Dendritic cell treated with granulocyte-macrophage colony-stimulating factor and Interleukin-4, amounts not matched to agents 40 ng/mL and 50 ng/mL, for 4 days (primary cell): ENCODE results near the gene FAM162A.

Experiments used
- H3K27ac Mint-ChIP-seq: one replicate; pipeline ENCODE4 v1.8.0; 2022; ENCODE audit warnings: mild to moderate bottlenecking, mixed read lengths
- H3K27me3 Mint-ChIP-seq: one replicate; pipeline ENCODE4 v1.8.0; 2022; ENCODE audit warnings: mild to moderate bottlenecking, mixed read lengths
- H3K36me3 Mint-ChIP-seq: one replicate; pipeline ENCODE4 v1.8.0; 2022; ENCODE audit warnings: low read depth, mixed read lengths
- H3K4me1 Mint-ChIP-seq: one replicate; pipeline ENCODE4 v1.8.0; 2022; ENCODE audit warnings: low read depth, mixed read lengths
- H3K4me3 Mint-ChIP-seq: one replicate; pipeline ENCODE4 v1.8.0; 2022; ENCODE audit warnings: mild to moderate bottlenecking, moderate library complexity, mixed read lengths
- H3K9me3 Mint-ChIP-seq: one replicate; pipeline ENCODE4 v1.8.0; 2022; ENCODE audit warnings: mixed read lengths
- intact Hi-C: fragments of 100-400 bp; cut with micrococcal nuclease; formaldehyde crosslinking; loops from one replicate; pipeline ENCODE4 v1.15.0; 2022

The FAM162A gene

DNA sequence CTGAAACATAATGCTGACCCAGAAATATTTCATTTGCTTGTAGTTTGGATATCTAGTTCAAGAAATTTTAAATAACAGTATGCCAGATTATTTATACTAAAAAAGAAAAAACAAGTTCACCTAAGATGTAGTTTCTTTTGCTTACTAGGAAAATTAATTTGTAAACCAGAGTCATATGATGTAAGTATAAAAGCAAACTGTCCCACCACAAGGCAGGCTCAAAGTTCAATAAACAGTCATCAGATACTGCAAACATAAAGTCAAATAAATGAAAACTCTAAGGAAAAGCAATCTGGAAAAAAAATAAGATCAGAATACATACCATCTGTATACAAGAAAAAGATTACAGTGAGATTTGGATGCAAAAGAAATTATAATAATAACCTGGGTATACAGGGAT lies 72.1 kb downstream of the FAM162A start:
- Mint-ChIP-seq H3K9me3 (no peaks in the 10 kb centered on the region), H3K36me3 (peaks cover 90% of the 10 kb centered on the region), H3K4me3 (no peak overlapping the region), H3K27ac (no peak overlapping the region), H3K4me1 (no peaks in the 10 kb centered on the region), H3K27me3 (no peaks in the 10 kb centered on the region)
- intact Hi-C loops = loop anchor here (5.0 to 10.0 kb wide), 3 partner anchors 64 to 246 kb away; no protein-coding TSS in a partner anchor

DNA sequence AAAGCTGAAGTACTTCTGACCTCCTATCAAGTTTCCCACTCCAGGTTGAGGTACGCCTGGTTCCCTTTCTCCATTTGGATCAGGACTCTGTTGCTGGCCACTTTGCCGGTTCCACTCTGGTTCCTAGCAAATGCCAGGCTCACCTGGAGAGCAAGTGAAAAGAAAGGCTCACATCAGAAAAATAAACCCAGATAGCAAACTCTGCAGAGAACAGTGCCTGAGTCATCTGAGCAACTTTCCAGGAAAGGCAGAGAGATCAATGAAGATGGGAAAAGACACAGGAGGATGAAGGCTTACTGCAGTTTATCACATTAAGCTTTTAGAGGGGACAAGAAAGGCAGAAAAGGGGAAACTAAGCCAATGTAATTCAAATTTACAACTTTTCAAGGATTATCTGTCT lies 73.7 kb downstream of the FAM162A start:
- no peak overlapping the region for H3K27ac Mint-ChIP-seq
- no peaks in the 10 kb centered on the region for H3K27me3 Mint-ChIP-seq
- H3K4me3 Mint-ChIP-seq = no peak overlapping the region
- H3K4me1 Mint-ChIP-seq = no peaks in the 10 kb centered on the region
- H3K9me3 Mint-ChIP-seq = no peaks in the 10 kb centered on the region
- intact Hi-C loops = loop anchor here (5.0 to 10.0 kb wide), 3 partner anchors 65 to 245 kb away; no protein-coding TSS in a partner anchor
- peaks cover 87% of the 10 kb centered on the region for H3K36me3 Mint-ChIP-seq

DNA sequence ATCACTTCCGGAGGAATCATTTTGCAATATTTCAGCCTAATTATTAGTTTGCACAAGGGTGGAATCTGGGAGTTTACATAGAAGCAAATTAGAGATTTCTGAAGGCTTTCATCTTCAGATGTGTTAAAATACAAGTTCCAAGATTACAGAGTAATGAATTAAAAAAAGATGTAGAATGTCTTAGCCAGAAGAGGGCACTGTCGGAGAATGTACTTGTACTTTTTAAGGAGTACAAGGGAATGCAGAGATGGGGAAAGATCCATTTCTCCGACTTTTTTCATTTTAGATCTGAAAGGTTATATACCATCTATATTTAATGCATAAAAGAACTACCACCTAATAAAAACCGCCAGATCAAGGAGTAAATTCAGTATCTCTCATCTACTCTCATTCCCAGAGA lies 75.0 kb downstream of the FAM162A start:
- no peaks in the 10 kb centered on the region for H3K9me3 Mint-ChIP-seq
- no peaks in the 10 kb centered on the region for H3K4me1 Mint-ChIP-seq
- intact Hi-C loops = loop anchor here (5.0 to 10.0 kb wide), 3 partner anchors 67 to 243 kb away; no protein-coding TSS in a partner anchor
- H3K36me3 Mint-ChIP-seq = peaks cover 87% of the 10 kb centered on the region
- no peak overlapping the region for H3K27ac Mint-ChIP-seq
- H3K27me3 Mint-ChIP-seq = no peaks in the 10 kb centered on the region
- H3K4me3 Mint-ChIP-seq = no peak overlapping the region

DNA sequence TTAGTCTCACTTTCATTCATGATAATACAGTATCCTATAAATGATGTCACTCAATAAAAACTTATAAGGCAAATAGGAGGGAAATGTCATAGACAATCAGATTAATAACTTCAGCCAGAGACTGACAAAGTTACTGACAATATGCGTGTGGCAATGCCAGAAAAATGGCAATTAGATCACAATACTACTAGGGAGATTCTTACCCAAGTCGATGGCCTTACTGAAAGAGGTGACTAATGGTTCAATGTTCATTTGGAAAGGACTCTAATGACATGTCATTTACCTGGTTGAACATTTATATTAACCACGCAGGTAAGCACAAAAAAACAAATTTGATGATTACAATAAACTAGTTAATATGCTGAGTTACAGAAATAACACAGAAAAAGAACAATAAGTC lies 77.8 kb downstream of the FAM162A start:
- peaks cover 79% of the 10 kb centered on the region for H3K36me3 Mint-ChIP-seq
- intact Hi-C loops = no loop called here
- no peaks in the 10 kb centered on the region for H3K9me3 Mint-ChIP-seq
- no peak overlapping the region for H3K27ac Mint-ChIP-seq
- no peaks in the 10 kb centered on the region for H3K4me1 Mint-ChIP-seq
- H3K4me3 Mint-ChIP-seq = no peak overlapping the region
- no peaks in the 10 kb centered on the region for H3K27me3 Mint-ChIP-seq
